ENCODE results near the gene ST13.
"Not testable (repeated sequence)": the region's sequence is repeated elsewhere in the genome, so short reads cannot be mapped to it uniquely, and the experiment has no call there.

ST13 gene

DNA sequence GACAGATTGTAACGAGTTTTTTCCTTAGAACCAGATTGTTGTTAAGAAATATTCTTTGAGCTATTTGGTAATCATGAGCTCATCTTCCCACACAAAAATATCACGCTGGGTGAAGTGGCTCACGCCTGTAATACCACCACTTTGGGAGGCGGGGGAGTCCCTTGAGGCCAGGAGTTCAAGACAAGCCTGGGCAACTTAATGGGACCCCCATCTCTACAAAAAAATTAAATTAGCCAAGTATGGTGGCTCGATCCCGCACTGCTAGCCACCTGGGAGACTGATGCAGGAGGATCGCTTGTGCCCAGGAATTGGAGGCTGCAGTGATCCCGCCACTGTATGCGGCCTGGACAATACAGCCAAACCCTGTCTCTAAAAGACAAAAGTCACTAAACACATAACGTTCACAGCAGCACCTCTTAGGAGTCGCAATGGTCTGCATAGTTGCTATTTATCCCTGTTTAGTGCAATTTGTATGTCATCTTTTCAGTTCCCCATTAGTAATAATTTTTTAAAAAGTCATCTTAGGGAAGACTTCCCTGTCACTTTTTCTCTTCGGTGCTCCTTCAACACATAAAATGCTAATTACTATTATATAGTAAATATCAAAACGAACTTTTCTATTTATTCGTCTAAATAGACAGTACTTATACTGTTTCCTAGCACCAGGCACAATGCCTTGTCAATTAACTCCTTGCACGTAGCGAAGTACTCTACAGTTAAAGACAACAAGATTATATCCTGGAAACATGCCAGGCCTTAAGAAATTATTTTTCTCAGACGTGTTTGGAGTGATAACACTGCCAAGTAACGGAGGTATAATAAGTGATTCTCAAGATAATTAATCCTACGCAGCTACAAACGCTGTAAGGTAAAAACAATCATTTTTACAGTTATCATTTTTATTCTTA is 1.1 kb downstream of the ST13 start:
- H3K27me3 Mint-ChIP-seq (ENCODE audit: low read depth), result no peaks in the 10 kb centered on the region
- no peaks in the 10 kb centered on the region for H3K9me3 Mint-ChIP-seq
- TF ChIP-seq, protein P1, sequence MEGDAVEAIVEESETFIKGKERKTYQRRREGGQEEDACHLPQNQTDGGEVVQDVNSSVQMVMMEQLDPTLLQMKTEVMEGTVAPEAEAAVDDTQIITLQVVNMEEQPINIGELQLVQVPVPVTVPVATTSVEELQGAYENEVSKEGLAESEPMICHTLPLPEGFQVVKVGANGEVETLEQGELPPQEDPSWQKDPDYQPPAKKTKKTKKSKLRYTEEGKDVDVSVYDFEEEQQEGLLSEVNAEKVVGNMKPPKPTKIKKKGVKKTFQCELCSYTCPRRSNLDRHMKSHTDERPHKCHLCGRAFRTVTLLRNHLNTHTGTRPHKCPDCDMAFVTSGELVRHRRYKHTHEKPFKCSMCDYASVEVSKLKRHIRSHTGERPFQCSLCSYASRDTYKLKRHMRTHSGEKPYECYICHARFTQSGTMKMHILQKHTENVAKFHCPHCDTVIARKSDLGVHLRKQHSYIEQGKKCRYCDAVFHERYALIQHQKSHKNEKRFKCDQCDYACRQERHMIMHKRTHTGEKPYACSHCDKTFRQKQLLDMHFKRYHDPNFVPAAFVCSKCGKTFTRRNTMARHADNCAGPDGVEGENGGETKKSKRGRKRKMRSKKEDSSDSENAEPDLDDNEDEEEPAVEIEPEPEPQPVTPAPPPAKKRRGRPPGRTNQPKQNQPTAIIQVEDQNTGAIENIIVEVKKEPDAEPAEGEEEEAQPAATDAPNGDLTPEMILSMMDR (IDR thresholded peaks at IDR 0.05; ENCODE audit: unreplicated experiment in 3 of 3), result no peak
- peak overlapping the region; percentile 100 for H3K27ac Mint-ChIP-seq
- H3K36me3 Mint-ChIP-seq (ENCODE audit: low read depth), result peaks cover 7% of the 10 kb centered on the region
- H3K4me1 Mint-ChIP-seq, result peaks cover 45% of the 10 kb centered on the region
- peak overlapping the region; percentile 93 to 97 (median 97) for H3K4me3 Mint-ChIP-seq

DNA sequence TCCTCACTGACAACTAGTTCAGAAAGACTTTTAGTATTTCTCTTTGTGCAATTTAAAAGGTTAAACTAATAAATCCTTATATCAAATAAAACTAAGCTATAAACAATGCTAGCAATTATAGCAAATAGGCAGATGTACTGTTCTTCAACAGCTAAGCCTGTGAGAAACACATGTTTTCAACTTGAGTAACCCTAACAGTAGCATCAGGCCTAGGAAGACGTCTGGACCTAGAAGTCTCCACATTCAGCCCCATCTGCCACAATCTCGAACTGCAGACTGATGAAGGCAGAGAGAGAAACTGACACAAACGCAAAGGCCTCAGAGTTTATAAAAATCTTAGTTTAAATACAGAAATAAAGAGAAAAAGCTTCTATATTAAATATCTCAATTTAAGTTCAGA is 2.5 kb downstream of the ST13 start:
- TF ChIP-seq, protein P1 (IDR thresholded peaks at IDR 0.05; ENCODE audit: unreplicated experiment in 3 of 3), result no peak
- Mint-ChIP-seq H3K27ac (peak overlapping the region; percentile 68 to 100 (median 78)), H3K9me3 (no peaks in the 10 kb centered on the region), H3K27me3 (ENCODE audit: low read depth) (no peaks in the 10 kb centered on the region), H3K36me3 (ENCODE audit: low read depth) (peaks cover 13% of the 10 kb centered on the region), H3K4me3 (peak overlapping the region; percentile 93 to 97 (median 97)), H3K4me1 (peaks cover 46% of the 10 kb centered on the region)

DNA sequence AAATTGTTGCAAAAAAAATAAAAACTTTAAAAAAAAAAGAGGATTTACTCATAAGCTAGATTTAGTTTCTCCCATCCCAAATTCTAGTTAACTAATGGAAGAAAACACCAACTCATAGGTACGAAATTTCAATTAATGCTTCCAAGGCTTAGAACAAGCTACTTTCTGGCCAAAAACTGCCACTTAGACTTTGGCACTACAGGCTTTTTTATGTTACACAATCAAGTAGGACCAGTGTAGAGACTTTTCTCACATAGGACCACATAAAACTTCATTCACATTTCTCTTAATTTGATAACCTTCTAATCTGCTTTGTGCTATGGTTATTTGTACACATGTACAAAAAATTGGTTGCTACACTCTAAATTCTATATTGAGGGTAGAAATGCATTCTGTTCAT is 3.1 kb downstream of the ST13 start:
- TF ChIP-seq, protein P1 (IDR thresholded peaks at IDR 0.05; ENCODE audit: unreplicated experiment in 3 of 3), result no peak
- H3K4me3 Mint-ChIP-seq, result peak overlapping the region; percentile 93 to 97 (median 97)
- peaks cover 16% of the 10 kb centered on the region for H3K36me3 Mint-ChIP-seq (ENCODE audit: low read depth)
- peaks cover 46% of the 10 kb centered on the region for H3K4me1 Mint-ChIP-seq
- H3K27ac Mint-ChIP-seq, result peak overlapping the region; percentile 68 to 100 (median 78)
- H3K9me3 Mint-ChIP-seq, result no peaks in the 10 kb centered on the region
- no peaks in the 10 kb centered on the region for H3K27me3 Mint-ChIP-seq (ENCODE audit: low read depth)

DNA sequence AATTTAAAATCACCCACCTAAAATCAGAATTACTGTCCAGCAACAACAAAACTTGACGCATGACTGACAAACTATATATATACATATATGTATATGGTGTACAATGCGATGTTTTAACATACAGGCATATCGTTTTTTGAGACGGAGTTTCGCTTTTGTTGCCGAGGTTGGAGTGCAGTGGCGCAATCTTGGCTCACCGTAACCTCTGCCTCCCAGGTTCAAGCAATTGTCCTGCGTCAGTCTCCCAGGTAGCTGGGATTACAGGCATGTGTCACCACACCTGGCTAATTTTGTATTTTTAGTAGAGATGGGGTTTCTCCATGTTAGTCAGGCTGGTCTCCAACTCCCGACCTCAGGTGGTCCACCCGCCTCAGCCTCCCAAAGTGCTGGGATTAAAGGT is 10.6 kb downstream of the ST13 start:
- not testable (repeated sequence) for H3K4me1 Mint-ChIP-seq; H3K27ac Mint-ChIP-seq; H3K9me3 Mint-ChIP-seq; H3K27me3 Mint-ChIP-seq (ENCODE audit: low read depth); H3K4me3 Mint-ChIP-seq
- H3K36me3 Mint-ChIP-seq (ENCODE audit: low read depth), result peaks cover 60% of the 10 kb centered on the region

DNA sequence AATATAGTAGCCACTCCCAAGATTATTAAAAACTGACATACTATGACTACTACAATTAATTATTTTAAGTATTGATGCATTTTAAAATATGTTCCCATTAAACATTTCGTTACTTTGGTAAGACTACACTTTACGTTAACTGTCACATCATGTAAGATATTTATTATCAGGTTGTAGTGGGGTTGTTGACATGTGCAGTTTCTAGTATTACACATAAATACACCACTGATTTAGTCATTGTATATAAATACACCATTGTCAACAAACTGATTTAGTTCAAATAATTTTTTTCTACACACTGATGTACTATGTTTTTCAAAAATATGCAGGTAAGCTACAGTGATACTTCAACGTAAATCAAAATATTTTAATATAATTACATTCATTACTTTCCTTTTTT is 11.5 kb downstream of the ST13 start:
- Mint-ChIP-seq H3K9me3 (no peaks in the 10 kb centered on the region), H3K36me3 (ENCODE audit: low read depth) (peaks cover 62% of the 10 kb centered on the region), H3K27ac (no peak overlapping the region), H3K27me3 (ENCODE audit: low read depth) (no peaks in the 10 kb centered on the region), H3K4me3 (no peak overlapping the region), H3K4me1 (no peaks in the 10 kb centered on the region)
- TF ChIP-seq, protein P1 (IDR thresholded peaks at IDR 0.05; ENCODE audit: unreplicated experiment in 3 of 3), result no peak

DNA sequence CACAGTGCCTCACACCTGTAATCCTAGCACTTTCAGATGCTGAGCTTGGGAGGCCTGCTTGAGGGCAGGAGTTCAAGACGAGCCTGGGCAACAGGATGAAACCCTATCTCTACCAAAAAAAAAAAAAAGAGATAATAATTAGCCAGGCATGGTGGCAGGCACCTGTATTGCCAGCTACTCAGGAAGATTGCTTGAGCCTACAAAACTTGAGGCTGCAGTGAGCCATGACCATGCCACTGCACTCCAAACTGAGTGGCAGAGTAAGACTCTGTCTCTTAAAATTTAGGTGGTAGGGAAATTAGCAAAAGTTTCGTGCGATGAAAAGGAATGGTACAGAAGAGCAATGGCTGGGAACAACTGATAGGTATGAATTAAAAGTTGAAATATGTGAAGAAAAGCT is 18.0 kb downstream of the ST13 start:
- H3K27me3 Mint-ChIP-seq (ENCODE audit: low read depth), result no peaks in the 10 kb centered on the region
- TF ChIP-seq, protein P1 (IDR thresholded peaks at IDR 0.05; ENCODE audit: unreplicated experiment in 3 of 3), result no peak
- H3K9me3 Mint-ChIP-seq, result no peaks in the 10 kb centered on the region
- peaks cover 73% of the 10 kb centered on the region for H3K36me3 Mint-ChIP-seq (ENCODE audit: low read depth)
- no peaks in the 10 kb centered on the region for H3K4me1 Mint-ChIP-seq
- no peak overlapping the region for H3K27ac Mint-ChIP-seq
- H3K4me3 Mint-ChIP-seq, result no peak overlapping the region
